Stimulated activated CD8-positive, alpha-beta memory T cell treated with anti-CD3 and anti-CD28 coated beads, Interleukin-2, amount 100 ng/mL, for 48 hours (primary cell): ENCODE results near the gene RNF4.
"Not testable (repeated sequence)": the region's sequence is repeated elsewhere in the genome, so short reads cannot be mapped to it uniquely, and the experiment has no call there.

ENCODE experiments used
- DNase-seq, 2 donors: peaks; one replicate each; pipeline ENCODE4 v3.0.0-alpha.2; 2020; ENCODE audit warnings: low read depth in 2 of 2

RNF4 gene

DNA sequence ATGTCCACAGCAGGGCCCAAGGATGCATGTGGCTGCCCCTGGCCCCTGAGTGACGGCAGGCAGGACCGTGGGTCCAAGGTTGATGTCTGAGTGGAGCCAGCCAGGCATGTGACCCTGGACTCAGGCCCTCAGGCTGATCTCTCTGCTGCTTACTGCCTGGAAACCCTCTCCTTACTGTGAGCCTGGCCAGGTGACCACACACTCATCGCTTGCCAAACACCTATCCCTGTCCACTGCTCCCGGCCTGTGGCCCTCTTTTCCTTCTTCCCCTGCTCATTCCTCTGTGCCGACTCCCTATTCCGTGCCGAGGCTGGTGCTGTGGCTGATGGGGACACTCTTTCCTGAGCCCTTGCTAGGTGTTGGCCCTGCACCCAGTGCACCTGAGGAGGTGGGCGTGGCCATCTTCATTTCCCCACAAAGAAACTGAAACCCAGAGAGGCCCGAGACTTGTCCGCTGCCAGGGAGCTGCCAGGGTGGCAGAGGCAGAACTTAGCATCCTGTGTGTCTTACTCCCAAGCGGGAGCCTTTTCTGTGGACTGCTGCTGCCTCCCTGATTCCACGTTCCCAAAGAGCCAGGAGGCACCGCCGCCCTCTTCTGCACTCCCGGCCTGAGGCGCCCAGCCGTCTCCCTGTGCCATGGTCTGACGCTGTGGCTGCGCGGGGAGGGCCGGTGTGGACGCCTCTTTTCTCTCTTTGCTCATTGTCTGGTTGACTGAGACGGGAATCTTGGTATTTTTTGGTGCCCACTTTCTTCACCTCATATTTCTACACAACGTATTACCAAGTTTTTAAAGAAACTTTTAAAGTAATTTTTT is 11.2 kb upstream of the RNF4 start:
- DNase-seq: no peak

- no peak for DNase-seq
Measured at GRCh38 chr4:2458546-2459491, 10.1 kb upstream of the RNF4 start.

- no peak for DNase-seq
Measured at GRCh38 chr4:2459589-2460349, 9.1 kb upstream of the RNF4 start.

DNA sequence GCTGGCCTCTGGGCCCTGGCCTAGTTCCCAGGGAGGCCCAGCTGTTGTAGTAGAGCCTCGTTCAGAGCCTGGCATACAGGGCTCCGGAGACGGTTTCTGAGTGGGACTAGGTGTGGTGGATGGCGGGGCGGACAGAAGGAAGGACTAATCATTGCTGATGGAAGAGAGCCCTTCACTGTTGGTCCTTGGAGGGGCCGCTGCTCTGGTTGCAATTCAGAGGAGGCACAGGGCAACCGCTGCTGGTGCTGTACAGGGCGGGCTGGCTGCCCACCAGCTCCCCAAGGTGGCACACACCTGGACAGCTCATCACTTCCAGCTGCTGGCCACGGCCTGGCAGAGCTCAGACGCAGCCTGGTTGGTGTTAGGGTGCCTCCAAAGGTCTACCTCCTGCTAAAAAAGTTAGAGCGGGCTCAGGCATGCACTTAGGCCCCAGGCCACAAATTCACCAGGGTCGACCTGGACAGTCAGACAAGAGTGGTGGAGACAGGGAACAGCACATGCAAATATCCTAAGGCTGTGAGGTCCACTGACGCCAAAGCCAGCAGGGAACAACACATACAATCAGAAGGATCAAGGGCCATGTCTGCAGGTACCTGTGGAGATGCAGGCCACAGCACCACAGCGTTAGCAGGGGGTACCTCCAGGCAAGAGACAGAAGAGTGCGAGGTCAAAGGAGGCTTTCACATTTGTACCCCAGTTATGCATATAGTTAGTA is 7.5 kb upstream of the RNF4 start:
- no peak for DNase-seq

GRCh38 chr4:2462218-2462991 is 6.5 kb upstream of the RNF4 start:
- DNase-seq: peak; percentile 47 to 57

- DNase-seq: no peak
Measured at GRCh38 chr4:2462992-2463762, 5.7 kb upstream of the RNF4 start.

GRCh38 chr4:2465032-2465431 is 3.9 kb upstream of the RNF4 start:
- no peak for DNase-seq

GRCh38 chr4:2465544-2465943 is 3.4 kb upstream of the RNF4 start:
- DNase-seq: not testable (repeated sequence)

- peak; percentile 65 to 67 for DNase-seq
Measured at GRCh38 chr4:2469192-2469984, 482 bp downstream of the RNF4 start.

GRCh38 chr4:2470791-2471190 is 1.9 kb downstream of the RNF4 start:
- DNase-seq: no peak

DNA sequence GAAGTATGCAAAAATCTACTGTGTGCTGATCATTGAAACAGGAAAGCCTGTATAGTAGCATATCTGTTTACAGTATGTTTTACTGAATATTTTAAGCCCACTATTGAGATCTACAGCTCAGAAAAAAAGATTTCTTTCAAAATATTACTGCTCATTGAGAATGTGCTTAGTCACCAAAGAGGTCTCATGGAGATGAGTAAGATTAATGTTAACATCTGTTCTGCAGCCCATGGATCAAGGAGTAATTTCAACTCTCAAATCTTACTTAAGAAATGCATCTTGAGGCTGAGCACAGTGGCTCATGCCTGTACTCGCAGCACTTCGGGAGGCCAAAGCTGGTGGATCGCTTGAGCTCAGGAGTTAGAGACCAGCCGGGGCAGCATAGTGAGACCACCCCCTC is 3.3 kb downstream of the RNF4 start:
- DNase-seq: no peak

GRCh38 chr4:2478229-2478628 is 9.3 kb downstream of the RNF4 start:
- DNase-seq: no peak

DNA sequence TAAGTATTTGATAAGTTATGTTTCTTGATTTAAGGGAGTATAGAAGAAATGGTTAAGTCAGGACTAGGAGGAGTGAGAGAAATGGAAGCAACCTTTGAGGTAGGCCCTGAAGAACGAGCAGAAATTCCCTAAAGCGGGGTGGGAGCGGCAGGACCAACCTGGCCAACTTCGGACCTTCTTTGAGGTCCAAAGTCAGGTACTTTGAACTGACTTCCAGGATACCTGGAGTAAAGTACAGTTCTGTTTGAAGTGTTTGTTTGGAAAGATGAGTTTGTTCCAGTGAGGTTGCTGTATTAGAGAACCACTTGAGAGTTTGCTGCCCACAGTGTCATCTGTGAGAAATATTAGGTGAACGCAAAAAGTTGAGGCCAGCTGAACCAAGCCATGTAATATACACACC is 11.7 kb downstream of the RNF4 start:
- no peak for DNase-seq

DNA sequence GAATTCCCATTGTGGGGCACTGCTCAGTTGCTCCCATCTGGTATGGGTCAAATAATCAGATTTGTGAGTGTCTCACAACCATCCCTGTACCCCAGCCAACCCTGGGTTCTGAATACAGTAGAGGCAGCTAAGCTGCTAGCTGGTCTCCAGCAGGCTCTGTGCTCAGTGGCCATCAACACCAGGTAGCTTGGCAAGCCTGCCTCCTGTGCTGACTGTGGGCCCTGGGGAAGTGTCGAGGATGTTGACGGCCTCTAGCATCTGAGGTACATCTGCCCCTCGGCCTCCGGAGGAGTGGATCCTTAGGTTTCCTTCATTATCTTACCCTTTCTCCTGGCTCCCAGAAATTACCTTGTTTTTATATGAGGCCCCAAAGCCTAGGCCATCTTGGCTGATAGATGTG is 13.3 kb downstream of the RNF4 start:
- no peak for DNase-seq

DNA sequence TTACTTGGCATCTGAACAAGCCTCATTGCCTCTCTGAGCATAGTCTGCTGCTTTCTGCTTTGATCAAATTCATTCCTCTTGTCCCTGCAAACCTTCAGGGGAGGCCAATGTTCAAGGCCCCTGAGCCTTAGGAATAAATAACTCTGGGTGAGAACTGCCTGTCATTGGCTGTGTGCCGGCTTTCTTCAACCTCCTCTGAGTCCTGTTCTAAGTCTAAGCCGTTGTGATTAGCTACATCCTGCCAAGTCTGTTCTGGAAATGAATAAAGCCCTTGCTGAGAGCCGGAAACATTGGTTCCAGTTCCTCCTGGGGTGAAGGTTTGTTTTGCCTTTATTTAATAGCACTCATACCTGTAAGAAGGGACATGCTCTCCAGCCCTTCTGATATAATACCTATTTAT is 13.8 kb downstream of the RNF4 start:
- DNase-seq: no peak

- DNase-seq: no peak
Measured at GRCh38 chr4:2483237-2483636, 14.3 kb downstream of the RNF4 start.

GRCh38 chr4:2484185-2484584 is 15.3 kb downstream of the RNF4 start:
- DNase-seq: no peak

DNA sequence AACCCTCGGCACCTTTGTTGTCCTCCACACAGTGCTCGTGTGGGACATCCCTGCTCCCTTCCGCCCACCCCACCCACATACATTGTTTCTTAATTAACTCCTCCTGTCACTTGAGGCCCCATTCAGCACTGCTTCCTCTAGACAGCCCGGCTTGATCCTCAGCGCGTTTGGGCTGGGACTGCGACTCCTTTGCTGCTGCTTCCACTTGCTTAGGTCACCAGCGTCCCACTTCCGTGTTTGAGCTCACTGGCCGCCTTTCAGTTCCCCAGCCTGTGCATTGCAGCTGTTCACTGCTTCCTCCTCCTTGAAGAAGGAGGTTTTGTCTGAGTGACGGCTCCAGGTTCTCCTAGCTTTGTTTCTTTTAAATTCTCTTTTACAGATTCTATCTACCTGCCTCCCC is 16.1 kb downstream of the RNF4 start:
- DNase-seq: peak; percentile 29 to 33

DNA sequence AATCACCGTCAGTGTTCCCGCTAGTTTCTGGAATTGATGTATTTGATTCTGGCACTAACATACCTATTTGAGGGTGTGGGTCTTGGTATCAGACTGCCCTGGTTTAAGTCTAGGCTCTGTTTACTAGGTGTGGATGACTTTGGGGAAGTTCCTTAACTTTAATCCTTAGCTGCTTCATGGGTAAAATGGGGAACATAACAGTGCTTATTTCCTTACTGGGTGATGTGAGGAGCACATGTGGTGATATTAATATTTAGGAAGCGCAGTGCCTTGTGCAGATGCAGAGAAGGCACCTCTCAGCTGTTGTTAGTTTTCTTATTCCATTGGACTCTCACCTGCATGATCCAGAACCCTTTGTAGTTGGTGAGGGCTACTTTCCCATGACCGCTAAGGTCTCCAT is 17.1 kb downstream of the RNF4 start:
- no peak for DNase-seq
